GM12875 (cell line): ENCODE data around the gene WASHC2A.
"Not testable (repeated sequence)": the region's sequence is repeated elsewhere in the genome, so short reads cannot be mapped to it uniquely, and the experiment has no call there.

ENCODE experiments used
- H3K4me3 ChIP-seq: one replicate; pipeline ENCODE4 v1.5.1; 2011; ENCODE audit warnings: low read depth, low read length, control low read depth
- TF ChIP-seq, protein P1 (sequence below): IDR thresholded peaks from 2 replicates; pipeline ENCODE4 v1.5.1; 2011; ENCODE audit warnings: low read depth, mild to moderate bottlenecking, control low read depth, inconsistent platforms, low read length, moderate library complexity, borderline replicate concordance; ENCODE audit not compliant: insufficient read depth

Gene WASHC2A

GRCh38 chr10:50044941-50045664 is 22.7 kb upstream of the WASHC2A start:
- no peak overlapping the region for H3K4me3 ChIP-seq
- TF ChIP-seq, protein P1, sequence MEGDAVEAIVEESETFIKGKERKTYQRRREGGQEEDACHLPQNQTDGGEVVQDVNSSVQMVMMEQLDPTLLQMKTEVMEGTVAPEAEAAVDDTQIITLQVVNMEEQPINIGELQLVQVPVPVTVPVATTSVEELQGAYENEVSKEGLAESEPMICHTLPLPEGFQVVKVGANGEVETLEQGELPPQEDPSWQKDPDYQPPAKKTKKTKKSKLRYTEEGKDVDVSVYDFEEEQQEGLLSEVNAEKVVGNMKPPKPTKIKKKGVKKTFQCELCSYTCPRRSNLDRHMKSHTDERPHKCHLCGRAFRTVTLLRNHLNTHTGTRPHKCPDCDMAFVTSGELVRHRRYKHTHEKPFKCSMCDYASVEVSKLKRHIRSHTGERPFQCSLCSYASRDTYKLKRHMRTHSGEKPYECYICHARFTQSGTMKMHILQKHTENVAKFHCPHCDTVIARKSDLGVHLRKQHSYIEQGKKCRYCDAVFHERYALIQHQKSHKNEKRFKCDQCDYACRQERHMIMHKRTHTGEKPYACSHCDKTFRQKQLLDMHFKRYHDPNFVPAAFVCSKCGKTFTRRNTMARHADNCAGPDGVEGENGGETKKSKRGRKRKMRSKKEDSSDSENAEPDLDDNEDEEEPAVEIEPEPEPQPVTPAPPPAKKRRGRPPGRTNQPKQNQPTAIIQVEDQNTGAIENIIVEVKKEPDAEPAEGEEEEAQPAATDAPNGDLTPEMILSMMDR, result no peak

DNA sequence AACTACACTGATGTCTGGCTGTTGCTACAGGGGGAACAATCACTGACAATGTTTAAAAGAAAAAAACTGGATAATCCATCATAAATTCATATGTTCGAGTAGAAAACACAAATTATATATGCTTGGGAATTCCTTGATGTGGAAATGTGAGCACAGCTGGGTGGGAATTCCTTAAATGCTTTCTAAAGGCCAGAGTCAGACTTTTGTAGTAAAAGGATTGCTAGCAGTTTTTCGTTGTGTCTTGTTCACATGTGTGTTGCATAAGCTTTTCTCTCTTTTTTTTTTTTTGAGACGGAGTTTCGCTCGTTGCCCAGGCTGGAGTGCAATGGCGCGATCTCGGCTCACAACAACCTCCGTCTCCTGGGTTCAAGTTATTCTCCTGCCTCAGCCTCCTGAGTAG is 21.3 kb upstream of the WASHC2A start:
- not testable (repeated sequence) for H3K4me3 ChIP-seq

DNA sequence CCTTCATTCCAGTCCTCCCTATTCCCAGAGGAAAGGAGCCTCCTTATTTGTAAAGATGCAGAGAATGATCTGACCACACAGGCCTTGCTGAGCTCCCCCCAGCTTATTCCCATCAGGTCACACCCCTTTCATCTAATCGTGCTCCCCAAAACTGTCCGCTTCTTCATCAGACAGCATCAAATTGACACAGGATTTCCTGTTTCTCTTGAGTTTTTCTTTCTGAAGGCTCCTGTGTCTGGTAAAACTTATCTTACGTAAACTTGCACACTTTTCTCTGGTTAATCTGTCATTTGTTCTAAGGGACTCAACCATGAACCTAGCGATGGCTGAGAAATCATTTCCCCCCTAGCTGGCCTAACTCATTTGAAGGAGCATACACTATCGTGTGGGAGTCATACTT is 20.2 kb upstream of the WASHC2A start:
- not testable (repeated sequence) for H3K4me3 ChIP-seq

- H3K4me3 ChIP-seq, result not testable (repeated sequence)
These were observed 15.6 kb upstream of the WASHC2A start for GRCh38 chr10:50051995-50052660.

DNA sequence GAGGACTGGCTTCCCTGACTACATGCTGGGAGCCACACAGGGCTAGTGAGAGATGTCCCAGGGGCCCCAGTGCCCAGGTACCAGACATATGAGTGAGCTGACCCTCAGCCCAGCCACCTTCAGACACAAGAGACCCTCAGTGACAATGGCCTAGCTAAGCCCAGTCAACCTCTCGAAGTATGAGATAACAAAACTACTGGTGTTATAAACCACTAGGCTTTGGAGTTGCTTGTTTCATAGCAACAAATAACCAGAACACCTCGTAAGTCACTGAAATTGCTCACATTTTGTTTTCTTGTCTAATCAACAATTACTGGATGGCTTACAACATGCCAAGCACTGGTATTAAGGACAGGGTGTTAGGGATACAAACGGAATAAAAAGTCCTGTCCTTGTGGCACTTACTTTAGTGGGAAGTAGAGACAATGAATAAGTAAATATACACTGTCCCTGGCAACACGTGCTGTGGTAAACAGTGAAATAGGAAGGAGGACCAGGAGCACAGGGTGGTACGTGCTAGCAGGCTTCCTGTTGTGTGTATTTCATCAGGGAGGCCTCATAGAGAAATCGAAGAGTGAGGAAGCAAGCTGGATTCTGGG is 14.9 kb upstream of the WASHC2A start:
- not testable (repeated sequence) for H3K4me3 ChIP-seq

GRCh38 chr10:50055494-50056292 is 12.1 kb upstream of the WASHC2A start:
- not testable (repeated sequence) for H3K4me3 ChIP-seq

- H3K4me3 ChIP-seq, result not testable (repeated sequence)
These were observed 11.1 kb upstream of the WASHC2A start for GRCh38 chr10:50056654-50057053.

DNA sequence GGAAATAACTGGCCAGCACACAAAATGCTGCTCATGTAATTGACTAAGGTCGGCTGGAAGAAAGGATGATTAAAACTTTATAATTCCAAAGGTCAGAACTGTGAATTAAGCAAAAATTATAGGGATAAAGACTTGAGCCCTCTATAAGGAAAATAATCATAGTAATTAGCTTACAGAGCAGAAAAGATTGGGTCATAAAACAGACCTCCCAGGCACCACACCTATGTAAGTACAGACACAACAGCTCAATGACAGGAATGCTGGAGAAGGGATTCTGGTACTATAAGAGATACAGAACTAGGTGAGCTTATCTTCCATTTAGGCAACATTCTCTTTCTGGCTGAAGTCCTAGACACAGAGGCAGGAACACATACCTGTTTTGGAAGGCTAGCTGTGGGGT is 9.0 kb upstream of the WASHC2A start:
- H3K4me3 ChIP-seq, result not testable (repeated sequence)

GRCh38 chr10:50059946-50060345 is 7.8 kb upstream of the WASHC2A start:
- H3K4me3 ChIP-seq, result not testable (repeated sequence)

- not testable (repeated sequence) for H3K4me3 ChIP-seq
These were observed 6.2 kb upstream of the WASHC2A start for GRCh38 chr10:50061548-50061947.

- TF ChIP-seq, protein P1, result no peak
- H3K4me3 ChIP-seq, result no peak overlapping the region
These were observed 4.7 kb upstream of the WASHC2A start for GRCh38 chr10:50063100-50063499.

GRCh38 chr10:50068352-50068659 is 552 bp downstream of the WASHC2A start:
- H3K4me3 ChIP-seq, result peak overlapping the region; percentile 81

DNA sequence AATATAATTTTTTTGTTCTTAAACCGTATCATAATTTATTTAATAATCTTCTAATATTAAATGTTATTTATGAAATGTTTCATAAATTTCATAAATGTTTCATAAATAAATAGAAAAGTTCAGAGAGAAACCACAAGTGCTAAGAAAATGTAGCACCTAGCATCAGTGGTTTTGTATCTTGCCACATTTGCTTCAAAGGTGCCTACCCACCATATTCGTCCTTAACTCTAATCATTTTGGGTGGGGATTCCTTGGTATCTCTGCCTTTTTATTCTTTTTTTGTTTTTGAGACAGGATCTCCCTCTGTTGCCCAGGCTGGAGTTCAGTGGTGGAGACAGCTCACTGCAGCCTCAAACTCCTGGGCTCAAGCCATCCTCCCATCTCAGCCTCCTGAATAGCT is 7.4 kb downstream of the WASHC2A start:
- H3K4me3 ChIP-seq, result not testable (repeated sequence)

DNA sequence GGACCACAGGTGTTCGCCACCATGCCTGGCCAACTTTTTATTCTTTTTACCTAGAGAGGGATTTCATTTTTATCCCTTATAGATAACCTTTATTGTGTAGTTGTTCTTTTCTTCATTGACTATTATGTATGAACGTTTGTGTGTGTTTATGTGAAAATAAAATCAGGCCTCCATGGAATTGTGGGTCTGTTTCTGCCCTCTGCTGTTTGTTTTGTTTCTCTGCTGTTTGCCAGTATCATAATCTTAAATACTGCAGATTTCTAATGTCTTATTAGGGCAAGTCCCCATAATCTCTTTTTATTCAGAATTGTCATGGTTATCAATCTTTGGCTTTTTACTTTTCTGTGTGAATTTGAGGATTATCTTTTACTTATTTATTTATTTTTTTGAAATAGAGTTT is 7.8 kb downstream of the WASHC2A start:
- not testable (repeated sequence) for H3K4me3 ChIP-seq

- H3K4me3 ChIP-seq, result not testable (repeated sequence)
These were observed 23.6 kb downstream of the WASHC2A start for GRCh38 chr10:50091304-50091703.

GRCh38 chr10:50092928-50093327 is 25.2 kb downstream of the WASHC2A start:
- H3K4me3 ChIP-seq, result not testable (repeated sequence)

DNA sequence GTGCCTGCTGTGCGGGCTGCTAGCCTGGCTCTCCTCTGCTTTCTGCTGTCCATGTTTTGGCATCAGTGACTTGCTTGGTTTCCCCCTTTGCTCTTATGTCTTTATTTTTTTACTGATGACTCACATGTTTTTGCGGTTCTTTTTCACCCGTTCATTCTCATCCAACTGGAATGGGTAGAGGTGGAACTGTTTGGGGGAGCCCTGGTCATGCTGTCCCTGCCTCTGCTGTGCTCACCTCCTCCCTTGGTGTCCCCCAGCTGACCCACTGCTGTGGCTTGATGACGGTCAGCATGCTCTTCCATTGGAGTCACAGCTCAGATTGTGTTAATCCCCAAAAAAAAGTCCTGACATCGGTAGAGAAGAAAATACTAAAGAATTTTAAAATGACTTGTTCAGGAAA is 26.9 kb downstream of the WASHC2A start:
- not testable (repeated sequence) for H3K4me3 ChIP-seq

DNA sequence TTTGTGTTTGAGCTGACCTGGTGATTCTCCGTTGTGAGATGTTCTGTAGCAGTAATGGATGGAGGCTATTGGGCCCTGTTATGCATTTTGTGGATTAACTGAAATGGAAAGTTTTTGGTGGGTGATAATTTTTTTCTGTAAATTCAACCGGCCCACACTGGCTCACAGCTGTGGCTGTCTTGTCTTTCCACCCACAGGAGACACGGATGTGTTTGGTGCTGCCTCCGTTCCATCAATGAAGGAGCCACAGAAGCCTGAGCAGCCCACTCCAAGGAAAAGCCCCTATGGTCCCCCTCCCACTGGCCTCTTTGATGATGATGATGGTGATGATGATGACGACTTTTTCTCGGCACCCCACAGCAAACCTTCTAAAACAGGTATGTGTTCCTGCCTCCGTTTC is 27.6 kb downstream of the WASHC2A start:
- H3K4me3 ChIP-seq, result not testable (repeated sequence)
